Endodermal cell (in vitro differentiated cells): ENCODE measurements around the gene PDCD5. TPM values are rescaled to one million over a fixed set of nuclear protein-coding genes. Genes with fewer than 3 reads are reported as not detected.

ENCODE experiments used
- DNase-seq: peaks from one replicate; pipeline ENCODE4 v3.0.0-alpha.2; 2017
- H3K27ac ChIP-seq: 2 replicates; pipeline ENCODE4 v1.5.1; 2013; ENCODE audit warnings: mild to moderate bottlenecking, low read depth, low read length, moderate library complexity
- H3K27me3 ChIP-seq: 2 replicates; pipeline ENCODE4 v1.6.1; 2013; ENCODE audit warnings: mild to moderate bottlenecking, low read length, moderate library complexity; ENCODE audit not compliant: insufficient read depth, control insufficient read depth, poor library complexity, severe bottlenecking
- H3K36me3 ChIP-seq: 2 replicates; pipeline ENCODE4 v1.7.0; 2013; ENCODE audit warnings: mild to moderate bottlenecking, low read length, moderate library complexity; ENCODE audit not compliant: control insufficient read depth, insufficient read depth
- H3K4me1 ChIP-seq: one replicate; pipeline ENCODE4 v1.7.0; 2013; ENCODE audit warnings: low read length; ENCODE audit not compliant: control insufficient read depth, insufficient read depth
- H3K4me3 ChIP-seq: 2 replicates; pipeline ENCODE4 v1.5.1; 2013; ENCODE audit warnings: mild to moderate bottlenecking, low read length, moderate library complexity
- H3K9ac ChIP-seq: 2 replicates; pipeline ENCODE4 v1.6.1; 2013; ENCODE audit warnings: mild to moderate bottlenecking, low read length, moderate library complexity; ENCODE audit not compliant: poor library complexity, severe bottlenecking; ENCODE audit errors: extremely low read depth
- H3K9me3 ChIP-seq: 2 replicates; pipeline ENCODE4 v1.6.1; 2013; ENCODE audit warnings: mild to moderate bottlenecking, low read length, moderate library complexity; ENCODE audit not compliant: control insufficient read depth
- H3K27ac Mint-ChIP-seq: 2 replicates; pipeline ENCODE4 v1.8.0; 2020; ENCODE audit warnings: mixed read lengths
- H3K27me3 Mint-ChIP-seq: 2 replicates; pipeline ENCODE4 v1.8.0; 2021; ENCODE audit warnings: mild to moderate bottlenecking, mixed read lengths; ENCODE audit not compliant: insufficient read depth
- H3K36me3 Mint-ChIP-seq: 2 replicates; pipeline ENCODE4 v1.8.0; 2020; ENCODE audit warnings: low read depth, mixed read lengths
- H3K4me1 Mint-ChIP-seq: 2 replicates; pipeline ENCODE4 v1.8.0; 2020; ENCODE audit warnings: mixed read lengths
- H3K4me3 Mint-ChIP-seq: 2 replicates; pipeline ENCODE4 v1.8.0; 2020; ENCODE audit warnings: mild to moderate bottlenecking, moderate library complexity, mixed read lengths
- H3K9me3 Mint-ChIP-seq: 2 replicates; pipeline ENCODE4 v1.8.0; 2020; ENCODE audit warnings: mild to moderate bottlenecking, mixed read lengths
- WGBS, 2 experiments: methylation state at CpG; one replicate each; pipeline versions ENCODE4 v1.1.5 to v1.1.7; 2013; ENCODE audit warnings: missing lambda C conversion rate in 2 of 2, mixed read lengths in 1 of 2; ENCODE audit not compliant: insufficient coverage in 1 of 2, insufficient read length in 1 of 2; 5-methylcytosine and 5-hydroxymethylcytosine counted together
- total RNA-seq, 2 donors: library from RNA; stranded (reverse); fragmentation: NEBNext Ultra II Directional in 1 of 2; extraction: Animal tissue kit (Norgen Biotek cat#: 25700) in 1 of 2; gene quantifications; 2 replicates in 1 of 2; 3 replicates in 1 of 2; pipeline ENCODE4 v1.2.1, GENCODE V29; 2021
- TF ChIP-seq, protein P1 (sequence below): fragments of 200-600 bp; sonication (generic); conservative IDR thresholded peaks from 2 replicates; pipeline ENCODE4 v1.5.0; 2021; ENCODE audit warnings: antibody characterized with exemption, mild to moderate bottlenecking

Gene PDCD5
- total RNA-seq, 2 donors from 2014 or later: 100 to 102 TPM

GRCh38 chr19:32550666-32551065, 30.3 kb upstream of the PDCD5 start:
- 90% methylated on average over 5 of the region's 5 CpGs; no CpG with 5 or more reads in 1 of the 2 experiments for WGBS, 2 experiments
- no peaks in the 10 kb centered on the region for H3K9me3 ChIP-seq
- H3K4me1 Mint-ChIP-seq: no peaks in the 10 kb centered on the region

DNA sequence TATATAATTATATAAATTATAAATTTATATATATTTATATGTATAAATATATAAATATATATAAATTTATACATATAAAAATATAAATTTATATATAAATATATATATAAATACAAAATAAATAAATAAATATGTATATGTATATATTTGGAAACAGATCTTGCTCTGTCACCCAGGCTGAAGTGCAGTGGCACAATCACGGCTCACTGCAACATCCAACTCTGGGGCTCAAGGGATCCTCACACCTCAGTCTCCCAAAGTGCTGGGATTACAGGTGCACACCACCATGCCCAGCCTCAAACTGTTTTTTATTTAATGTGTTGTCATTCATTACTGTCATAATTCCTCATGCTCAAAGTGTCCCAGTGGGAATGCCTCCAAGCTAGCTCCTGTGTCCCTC, 25.2 kb upstream of the PDCD5 start:
- Histone ChIP-seq H3K9ac (no peak overlapping the region), H3K9me3 (no peaks in the 10 kb centered on the region), H3K4me1 (no peaks in the 10 kb centered on the region), H3K4me3 (no peak overlapping the region), H3K27ac (no peak overlapping the region), H3K36me3 (no peaks in the 10 kb centered on the region), H3K27me3 (no peaks in the 10 kb centered on the region)
- H3K27me3 Mint-ChIP-seq: no peaks in the 10 kb centered on the region
- H3K9me3 Mint-ChIP-seq: no peaks in the 10 kb centered on the region
- TF ChIP-seq, protein P1, sequence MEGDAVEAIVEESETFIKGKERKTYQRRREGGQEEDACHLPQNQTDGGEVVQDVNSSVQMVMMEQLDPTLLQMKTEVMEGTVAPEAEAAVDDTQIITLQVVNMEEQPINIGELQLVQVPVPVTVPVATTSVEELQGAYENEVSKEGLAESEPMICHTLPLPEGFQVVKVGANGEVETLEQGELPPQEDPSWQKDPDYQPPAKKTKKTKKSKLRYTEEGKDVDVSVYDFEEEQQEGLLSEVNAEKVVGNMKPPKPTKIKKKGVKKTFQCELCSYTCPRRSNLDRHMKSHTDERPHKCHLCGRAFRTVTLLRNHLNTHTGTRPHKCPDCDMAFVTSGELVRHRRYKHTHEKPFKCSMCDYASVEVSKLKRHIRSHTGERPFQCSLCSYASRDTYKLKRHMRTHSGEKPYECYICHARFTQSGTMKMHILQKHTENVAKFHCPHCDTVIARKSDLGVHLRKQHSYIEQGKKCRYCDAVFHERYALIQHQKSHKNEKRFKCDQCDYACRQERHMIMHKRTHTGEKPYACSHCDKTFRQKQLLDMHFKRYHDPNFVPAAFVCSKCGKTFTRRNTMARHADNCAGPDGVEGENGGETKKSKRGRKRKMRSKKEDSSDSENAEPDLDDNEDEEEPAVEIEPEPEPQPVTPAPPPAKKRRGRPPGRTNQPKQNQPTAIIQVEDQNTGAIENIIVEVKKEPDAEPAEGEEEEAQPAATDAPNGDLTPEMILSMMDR: no peak
- no peak overlapping the region for H3K4me3 Mint-ChIP-seq
- no peaks in the 10 kb centered on the region for H3K36me3 Mint-ChIP-seq
- H3K27ac Mint-ChIP-seq: no peak overlapping the region
- DNase-seq: no peak
- WGBS, 2 experiments: 100% methylated on average over 1 of the region's 1 CpG
- H3K4me1 Mint-ChIP-seq: no peaks in the 10 kb centered on the region

More at GRCh38 chr19:32550666-32551065, 30.3 kb upstream of the PDCD5 start:
- H3K36me3 ChIP-seq: no peaks in the 10 kb centered on the region
- Mint-ChIP-seq H3K36me3 (no peaks in the 10 kb centered on the region), H3K27me3 (no peaks in the 10 kb centered on the region), H3K27ac (no peak overlapping the region), H3K4me3 (no peak overlapping the region), H3K9me3 (no peaks in the 10 kb centered on the region)
- no peak overlapping the region for H3K27ac ChIP-seq
- DNase-seq: no peak
- H3K4me3 ChIP-seq: no peak overlapping the region
- TF ChIP-seq, protein P1: no peak
- H3K27me3 ChIP-seq: no peaks in the 10 kb centered on the region
- no peak overlapping the region for H3K9ac ChIP-seq
- no peaks in the 10 kb centered on the region for H3K4me1 ChIP-seq

GRCh38 chr19:32558607-32559228, 22.3 kb upstream of the PDCD5 start:
- no peaks in the 10 kb centered on the region for H3K27me3 Mint-ChIP-seq
- H3K4me3 Mint-ChIP-seq: no peak overlapping the region
- no peaks in the 10 kb centered on the region for H3K36me3 Mint-ChIP-seq

More at GRCh38 chr19:32558607-32559228, 22.3 kb upstream of the PDCD5 start:
- Histone ChIP-seq H3K4me3 (no peak overlapping the region), H3K36me3 (no peaks in the 10 kb centered on the region), H3K27ac (no peak overlapping the region), H3K9me3 (no peaks in the 10 kb centered on the region), H3K27me3 (no peaks in the 10 kb centered on the region), H3K4me1 (no peaks in the 10 kb centered on the region), H3K9ac (no peak overlapping the region)
- no peak overlapping the region for H3K27ac Mint-ChIP-seq
- DNase-seq: peak; percentile 63
- H3K9me3 Mint-ChIP-seq: no peaks in the 10 kb centered on the region
- H3K4me1 Mint-ChIP-seq: no peaks in the 10 kb centered on the region
- 79 to 83% methylated on average over 8 to 10 of the region's 10 CpGs for WGBS, 2 experiments
- TF ChIP-seq, protein P1: no peak
